NCI-H2196 treated with DMSO at 0.1 percent for 48 hours (cell line): ENCODE data around the gene APLF.
"Not testable (repeated sequence)": the region's sequence is repeated elsewhere in the genome, so short reads cannot be mapped to it uniquely, and the experiment has no call there.

Experiments
- DNase-seq: peaks from one replicate; lab custom pipeline; 2025; ENCODE audit not compliant: unreplicated experiment; lab: John Stamatoyannopoulos, UW

The APLF gene

DNA sequence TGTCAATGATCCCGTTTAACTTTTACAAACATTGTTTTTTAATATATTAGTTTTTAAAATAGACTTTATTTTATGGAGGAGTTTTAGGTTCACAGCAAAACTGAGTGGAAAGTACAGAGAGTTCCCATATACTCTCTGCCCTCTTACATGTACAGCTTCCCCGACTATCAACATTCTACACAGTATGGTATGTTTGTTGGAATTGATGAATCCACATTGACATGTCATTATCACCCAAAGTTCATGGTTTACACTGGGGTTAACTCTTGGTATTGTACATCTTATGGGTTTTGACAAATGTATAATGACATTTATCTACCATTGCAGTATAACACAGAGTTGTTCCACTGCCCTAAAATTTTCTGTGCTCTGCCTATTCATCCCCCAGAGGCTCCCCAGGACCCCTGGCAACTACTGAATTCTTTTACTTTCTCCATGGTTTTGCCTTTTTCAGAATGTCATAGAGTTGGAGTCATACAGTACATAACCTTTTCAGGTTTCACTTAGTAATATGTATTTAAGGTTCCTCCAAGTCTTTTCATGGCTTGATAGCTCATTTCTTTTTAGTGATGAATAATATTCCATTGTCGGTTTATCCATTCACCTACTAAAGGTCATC is 5.5 kb downstream of the APLF start:
- no peak for DNase-seq

- no peak for DNase-seq
These were observed 7.7 kb downstream of the APLF start for GRCh38 chr2:68475110-68475509.

- no peak for DNase-seq
These were observed 8.2 kb downstream of the APLF start for GRCh38 chr2:68475576-68475975.

DNA sequence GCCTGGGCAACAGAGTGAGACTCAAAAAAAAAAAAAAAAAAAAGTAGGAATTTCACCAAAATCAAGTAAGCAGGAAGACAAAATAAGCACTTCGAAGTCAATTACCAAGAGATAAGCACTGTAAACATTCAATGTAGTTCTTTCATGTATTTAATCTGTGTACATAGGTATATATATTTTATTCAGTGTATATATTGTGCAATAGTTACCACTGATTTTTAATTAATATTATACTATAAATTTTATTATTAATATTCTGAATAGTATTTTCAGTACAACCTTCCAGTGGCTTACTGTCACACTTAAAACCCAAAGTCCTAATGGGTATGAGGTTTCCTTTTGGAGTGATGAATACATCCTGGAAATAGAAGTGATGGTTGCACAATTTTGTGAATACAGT is 9.1 kb downstream of the APLF start:
- DNase-seq = no peak

DNA sequence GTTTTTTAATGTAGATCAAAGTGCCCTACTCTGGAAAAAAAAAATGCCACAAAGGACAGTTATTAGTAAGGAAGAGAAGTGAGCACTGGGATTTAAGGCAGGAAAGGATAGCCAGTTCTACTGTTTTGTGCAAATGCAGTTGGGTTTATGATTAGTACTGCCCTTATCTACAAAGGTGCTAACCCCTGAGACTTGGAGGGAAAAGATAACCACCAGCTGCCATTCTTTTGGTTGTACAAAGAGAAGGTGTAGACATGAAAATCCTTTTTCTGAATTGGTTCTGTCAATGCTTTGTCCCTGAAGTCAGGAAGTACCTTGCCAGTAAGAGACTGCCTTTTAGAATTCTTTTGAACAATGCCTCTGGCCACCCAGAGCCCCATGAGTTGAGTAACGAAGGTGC is 11.3 kb downstream of the APLF start:
- no peak for DNase-seq

DNA sequence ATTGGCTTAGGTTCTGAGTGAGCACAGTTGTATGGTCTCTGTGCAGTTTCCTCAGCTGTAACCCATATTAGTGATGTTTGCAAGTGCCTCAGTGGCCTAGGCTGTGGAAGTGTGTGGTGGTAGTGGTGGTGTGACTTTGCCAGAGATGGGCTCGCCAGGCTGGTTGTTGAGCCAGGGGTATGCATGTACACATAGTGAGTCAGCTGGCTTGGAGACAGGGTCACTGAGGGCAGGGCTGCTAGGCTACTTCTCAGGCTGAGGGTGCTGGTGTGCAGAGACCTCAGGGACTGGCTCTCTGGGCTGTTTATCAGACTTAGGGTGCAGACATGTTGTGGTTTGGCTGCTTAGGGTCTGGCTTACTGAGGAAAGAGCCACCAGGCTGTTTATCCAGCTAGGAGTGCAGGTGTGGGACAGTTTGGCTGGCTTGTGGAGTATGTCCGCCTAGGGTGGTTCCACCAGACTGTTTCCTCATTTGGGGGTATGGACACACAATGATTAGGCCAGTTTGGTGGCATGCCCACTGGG is 15.0 kb downstream of the APLF start:
- DNase-seq = no peak

DNA sequence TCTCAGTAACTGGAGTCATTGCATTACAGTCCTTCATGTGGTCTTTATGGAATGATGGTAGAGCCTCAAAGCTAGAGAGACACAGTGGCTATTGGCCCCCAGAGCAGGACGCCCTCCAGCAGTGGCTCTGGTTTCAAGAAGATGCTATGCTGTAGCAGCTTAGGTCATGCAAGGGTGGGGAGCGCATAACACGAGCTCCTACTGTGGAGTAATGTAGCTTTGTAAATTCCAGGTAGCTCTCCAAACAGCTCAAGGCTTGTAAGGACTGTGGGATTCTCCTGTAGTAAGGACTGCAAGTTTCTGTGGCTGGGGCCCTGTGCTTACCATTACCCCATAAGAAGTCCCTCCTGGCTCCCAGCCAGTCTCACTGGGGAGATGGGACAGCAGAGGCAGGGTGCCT is 15.6 kb downstream of the APLF start:
- no peak for DNase-seq

- DNase-seq = no peak
These were observed 20.5 kb downstream of the APLF start for GRCh38 chr2:68487773-68488355.

GRCh38 chr2:68488605-68489004 is 21.2 kb downstream of the APLF start:
- DNase-seq = not testable (repeated sequence)

DNA sequence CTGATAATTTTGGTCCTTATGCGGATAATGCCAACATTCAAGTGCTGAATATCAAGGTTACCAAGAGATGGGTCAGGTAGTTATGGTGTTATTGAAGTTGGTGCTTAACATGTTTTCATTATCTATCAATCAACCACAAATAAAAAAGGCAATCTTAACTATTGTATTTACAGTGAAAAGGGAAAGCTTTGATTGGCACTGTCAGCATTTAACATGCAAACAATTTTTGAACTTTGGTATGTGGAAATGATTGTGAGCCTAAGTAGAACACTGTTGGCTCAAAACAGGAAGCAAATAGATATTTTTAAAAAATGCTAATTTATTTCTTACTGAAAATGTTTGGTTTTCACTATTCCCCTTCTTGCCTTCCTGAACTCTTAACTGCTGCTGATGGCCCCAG is 21.9 kb downstream of the APLF start:
- no peak for DNase-seq

DNA sequence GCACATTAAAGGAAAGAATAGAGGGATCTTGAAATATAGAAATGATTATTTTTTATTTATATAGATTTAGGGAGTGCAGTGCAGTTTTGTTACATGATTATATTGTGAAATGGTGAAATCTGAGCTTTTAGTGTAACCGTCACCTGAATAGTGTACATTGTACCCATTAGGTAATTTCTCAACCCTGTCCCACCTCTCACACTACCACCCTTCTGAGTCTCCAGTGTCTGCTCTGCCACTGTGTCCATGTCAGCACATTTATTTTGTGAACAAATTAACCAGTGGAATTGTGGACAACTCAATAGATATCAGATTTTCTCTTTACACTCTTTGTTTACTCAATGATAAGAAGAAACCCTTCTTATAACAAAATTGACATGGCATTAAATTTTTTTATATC is 24.2 kb downstream of the APLF start:
- DNase-seq = no peak

- DNase-seq = no peak
These were observed 31.7 kb downstream of the APLF start for GRCh38 chr2:68499133-68499532.

- no peak for DNase-seq
These were observed 33.3 kb downstream of the APLF start for GRCh38 chr2:68500649-68501048.

- no peak for DNase-seq
These were observed 34.4 kb downstream of the APLF start for GRCh38 chr2:68501768-68502167.

GRCh38 chr2:68505603-68506159 is 38.3 kb downstream of the APLF start:
- DNase-seq = no peak

- DNase-seq = no peak
These were observed 38.8 kb downstream of the APLF start for GRCh38 chr2:68506170-68506569.

- no peak for DNase-seq
These were observed 44.9 kb downstream of the APLF start for GRCh38 chr2:68512326-68512725.

DNA sequence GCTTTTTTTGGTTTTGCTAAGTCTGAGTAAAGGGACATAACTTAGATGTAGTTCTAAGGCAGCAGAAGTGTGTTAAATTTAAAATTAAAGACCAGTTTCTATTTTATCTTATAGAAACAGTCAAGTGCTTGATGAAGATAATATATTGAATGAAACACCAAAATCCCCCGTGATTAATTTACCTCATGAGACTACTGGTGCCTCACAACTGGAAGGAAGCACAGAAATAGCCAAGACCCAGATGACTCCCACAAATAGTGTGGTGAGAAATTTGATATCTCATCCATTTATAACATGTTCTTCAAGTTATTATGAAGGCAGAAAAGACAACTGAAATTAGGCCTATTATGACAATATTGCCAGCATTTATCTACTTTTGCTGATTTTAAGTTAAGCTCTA is 45.6 kb downstream of the APLF start:
- DNase-seq = no peak

DNA sequence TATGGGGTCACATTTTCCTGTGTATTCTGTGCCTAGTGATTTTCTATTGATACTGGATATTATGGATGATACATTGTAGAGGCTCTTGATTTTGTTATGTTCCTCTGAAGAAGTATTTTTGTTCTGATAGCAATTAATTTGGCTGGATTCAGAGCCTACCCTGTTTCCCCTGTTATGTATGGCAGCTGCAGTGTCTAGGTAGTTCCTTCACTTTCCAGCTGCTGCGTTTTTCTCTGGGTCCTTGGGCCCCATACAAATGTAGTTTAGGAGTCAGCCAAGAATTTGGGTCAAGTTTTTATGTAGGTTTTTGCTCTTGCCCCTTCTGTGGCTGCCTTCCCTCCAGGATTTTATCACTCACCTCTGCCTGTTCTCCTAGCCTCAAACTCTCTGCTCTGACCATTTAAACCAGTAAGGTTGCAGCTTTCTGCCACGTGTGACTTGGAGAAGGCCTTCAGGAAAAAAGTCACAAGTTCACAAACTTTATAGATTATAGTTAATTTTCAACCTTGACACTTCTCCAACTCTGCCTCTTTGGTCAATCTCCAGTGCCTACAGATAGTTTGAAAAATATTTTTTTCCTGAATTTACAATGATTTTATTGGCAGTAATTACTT is 47.0 kb downstream of the APLF start:
- DNase-seq = no peak

- no peak for DNase-seq
These were observed 48.9 kb downstream of the APLF start for GRCh38 chr2:68516051-68516955.

DNA sequence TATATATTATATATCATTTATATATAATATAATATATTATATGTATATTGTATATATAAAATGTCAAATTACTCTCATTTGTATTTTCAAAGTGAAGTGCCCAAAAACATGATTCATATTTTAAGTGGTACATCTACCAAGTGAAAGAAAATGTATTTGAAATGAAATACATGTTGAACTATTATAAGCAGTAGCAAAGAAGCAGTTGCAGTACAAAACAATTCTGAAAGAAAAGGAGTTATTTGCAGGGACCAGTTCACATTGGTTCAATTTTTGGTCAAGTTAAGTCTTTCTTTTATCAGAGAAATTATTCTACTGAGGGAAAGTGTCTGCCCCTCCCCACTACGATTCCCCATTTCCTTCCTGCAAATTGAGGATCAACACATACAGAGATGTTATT is 51.9 kb downstream of the APLF start:
- no peak for DNase-seq
